Measurements from ENCODE around the gene RTBDN.

GRCh38 chr19:12788042-12788681, 46.2 kb downstream of the RTBDN start:
- no peak for TF ChIP-seq POLR2A (IDR thresholded peaks at IDR 0.05)
- no peak for TF ChIP-seq CTCF (IDR thresholded peaks at IDR 0.05)

All from transverse colon (tissue), 3 donors.